ENCODE measurements around the gene TMC6.

TMC6 gene

GRCh38 chr17:78112518-78113471, 15.8 kb downstream of the TMC6 start:
- Mint-ChIP-seq H3K27ac (peak overlapping the region; percentile 79), H3K9me3 (no peaks in the 10 kb centered on the region), H3K4me3 (no peak overlapping the region), H3K36me3 (peaks cover 2% of the 10 kb centered on the region), H3K27me3 (no peaks in the 10 kb centered on the region), H3K4me1 (peaks cover 38% of the 10 kb centered on the region)

GRCh38 chr17:78111727-78112517, 16.6 kb downstream of the TMC6 start:
- H3K27me3 Mint-ChIP-seq, result no peaks in the 10 kb centered on the region
- H3K4me3 Mint-ChIP-seq, result no peak overlapping the region
- no peaks in the 10 kb centered on the region for H3K9me3 Mint-ChIP-seq
- no peak overlapping the region for H3K27ac Mint-ChIP-seq
- peaks cover 43% of the 10 kb centered on the region for H3K4me1 Mint-ChIP-seq
- peaks cover 2% of the 10 kb centered on the region for H3K36me3 Mint-ChIP-seq

- no peaks in the 10 kb centered on the region for H3K27me3 Mint-ChIP-seq
- no peak overlapping the region for H3K4me3 Mint-ChIP-seq
- H3K4me1 Mint-ChIP-seq, result peaks cover 43% of the 10 kb centered on the region
- H3K27ac Mint-ChIP-seq, result no peak overlapping the region
- H3K36me3 Mint-ChIP-seq, result peaks cover 2% of the 10 kb centered on the region
- no peaks in the 10 kb centered on the region for H3K9me3 Mint-ChIP-seq
Measured at GRCh38 chr17:78111016-78111726, 17.4 kb downstream of the TMC6 start.

- Mint-ChIP-seq H3K9me3 (no peaks in the 10 kb centered on the region), H3K4me3 (no peak overlapping the region), H3K4me1 (peaks cover 43% of the 10 kb centered on the region), H3K27me3 (no peaks in the 10 kb centered on the region), H3K36me3 (peaks cover 2% of the 10 kb centered on the region), H3K27ac (peak overlapping the region; percentile 76)
Measured at GRCh38 chr17:78110363-78111015, 18.1 kb downstream of the TMC6 start.

- Mint-ChIP-seq H3K27me3 (no peaks in the 10 kb centered on the region), H3K4me1 (peaks cover 36% of the 10 kb centered on the region), H3K4me3 (no peak overlapping the region), H3K27ac (no peak overlapping the region), H3K36me3 (peaks cover 2% of the 10 kb centered on the region), H3K9me3 (no peaks in the 10 kb centered on the region)
Measured at GRCh38 chr17:78109489-78109761, 19.1 kb downstream of the TMC6 start.

GRCh38 chr17:78108726-78109488, 19.6 kb downstream of the TMC6 start:
- Mint-ChIP-seq H3K4me1 (peaks cover 31% of the 10 kb centered on the region), H3K4me3 (no peak overlapping the region), H3K36me3 (peaks cover 2% of the 10 kb centered on the region), H3K27ac (no peak overlapping the region), H3K27me3 (no peaks in the 10 kb centered on the region), H3K9me3 (no peaks in the 10 kb centered on the region)

GRCh38 chr17:78107976-78108725, 20.4 kb downstream of the TMC6 start:
- peaks cover 2% of the 10 kb centered on the region for H3K36me3 Mint-ChIP-seq
- peaks cover 24% of the 10 kb centered on the region for H3K4me1 Mint-ChIP-seq
- H3K27ac Mint-ChIP-seq, result no peak overlapping the region
- H3K9me3 Mint-ChIP-seq, result no peaks in the 10 kb centered on the region
- no peak overlapping the region for H3K4me3 Mint-ChIP-seq
- H3K27me3 Mint-ChIP-seq, result no peaks in the 10 kb centered on the region

GRCh38 chr17:78107457-78107856, 21.1 kb downstream of the TMC6 start:
- H3K27ac Mint-ChIP-seq, result peak overlapping the region; percentile 76
- no peaks in the 10 kb centered on the region for H3K27me3 Mint-ChIP-seq
- H3K36me3 Mint-ChIP-seq, result peaks cover under 1% of the 10 kb centered on the region
- peak overlapping the region; percentile 26 for H3K4me3 Mint-ChIP-seq
- H3K4me1 Mint-ChIP-seq, result peaks cover 20% of the 10 kb centered on the region
- H3K9me3 Mint-ChIP-seq, result no peaks in the 10 kb centered on the region

GRCh38 chr17:78106211-78106610, 22.3 kb downstream of the TMC6 start:
- Mint-ChIP-seq H3K4me3 (no peak overlapping the region), H3K9me3 (no peaks in the 10 kb centered on the region), H3K36me3 (no peaks in the 10 kb centered on the region), H3K4me1 (peaks cover 18% of the 10 kb centered on the region), H3K27ac (no peak overlapping the region), H3K27me3 (no peaks in the 10 kb centered on the region)

- no peak overlapping the region for H3K27ac Mint-ChIP-seq
- H3K36me3 Mint-ChIP-seq, result no peaks in the 10 kb centered on the region
- peaks cover 15% of the 10 kb centered on the region for H3K4me1 Mint-ChIP-seq
- no peaks in the 10 kb centered on the region for H3K9me3 Mint-ChIP-seq
- no peaks in the 10 kb centered on the region for H3K27me3 Mint-ChIP-seq
- no peak overlapping the region for H3K4me3 Mint-ChIP-seq
Measured at GRCh38 chr17:78105551-78105950, 23.0 kb downstream of the TMC6 start.

GRCh38 chr17:78105101-78105500, 23.5 kb downstream of the TMC6 start:
- H3K4me1 Mint-ChIP-seq, result peaks cover 14% of the 10 kb centered on the region
- peaks cover 2% of the 10 kb centered on the region for H3K36me3 Mint-ChIP-seq
- no peak overlapping the region for H3K27ac Mint-ChIP-seq
- no peaks in the 10 kb centered on the region for H3K27me3 Mint-ChIP-seq
- H3K4me3 Mint-ChIP-seq, result no peak overlapping the region
- H3K9me3 Mint-ChIP-seq, result no peaks in the 10 kb centered on the region

GRCh38 chr17:78104540-78104941, 24.0 kb downstream of the TMC6 start:
- Mint-ChIP-seq H3K9me3 (no peaks in the 10 kb centered on the region), H3K4me1 (peaks cover 14% of the 10 kb centered on the region), H3K27me3 (no peaks in the 10 kb centered on the region), H3K27ac (no peak overlapping the region), H3K36me3 (peaks cover 5% of the 10 kb centered on the region), H3K4me3 (no peak overlapping the region)

- Mint-ChIP-seq H3K27ac (peak overlapping the region; percentile 23), H3K9me3 (no peaks in the 10 kb centered on the region), H3K4me3 (no peak overlapping the region), H3K4me1 (peaks cover 14% of the 10 kb centered on the region), H3K36me3 (peaks cover 6% of the 10 kb centered on the region), H3K27me3 (no peaks in the 10 kb centered on the region)
Measured at GRCh38 chr17:78103311-78103710, 25.2 kb downstream of the TMC6 start.

- H3K4me3 Mint-ChIP-seq, result no peak overlapping the region
- H3K27ac Mint-ChIP-seq, result peak overlapping the region; percentile 41
- H3K27me3 Mint-ChIP-seq, result no peaks in the 10 kb centered on the region
- H3K9me3 Mint-ChIP-seq, result no peaks in the 10 kb centered on the region
- H3K36me3 Mint-ChIP-seq, result peaks cover 9% of the 10 kb centered on the region
- no peaks in the 10 kb centered on the region for H3K4me1 Mint-ChIP-seq
Measured at GRCh38 chr17:78101542-78101941, 27.0 kb downstream of the TMC6 start.
